HepG2 (cell line): ENCODE data around the gene AADACL4. TPM values are rescaled to one million over a fixed set of nuclear protein-coding genes. Genes with fewer than 3 reads are reported as not detected.

ENCODE experiments used
- ESRRA ChIP-seq: sonication (generic); formaldehyde crosslinking; IDR thresholded peaks from 2 replicates; pipeline ENCODE4 v1.5.1; 2020; ENCODE audit warnings: mild to moderate bottlenecking, low read depth, missing genetic modification reagents
- GATAD2A ChIP-seq: IDR thresholded peaks from 2 replicates; pipeline ENCODE4 v1.6.1; 2016
- HNF4A ChIP-seq: sonication (generic); formaldehyde crosslinking; IDR thresholded peaks from 2 replicates; pipeline ENCODE4 v1.4.0; 2020; ENCODE audit warnings: missing genetic modification reagents
- MAFG ChIP-seq: sonication (generic); formaldehyde crosslinking; IDR thresholded peaks from 2 replicates; pipeline ENCODE4 v1.5.1; 2020; ENCODE audit warnings: mild to moderate bottlenecking, missing genetic modification reagents
- NFAT5 ChIP-seq: sonication (generic); formaldehyde crosslinking; IDR thresholded peaks from 2 replicates; pipeline ENCODE4 v1.4.0; 2020; ENCODE audit warnings: missing genetic modification reagents
- NFKB2 ChIP-seq: sonication (generic); formaldehyde crosslinking; IDR thresholded peaks from 2 replicates; pipeline ENCODE4 v1.4.0; 2020; ENCODE audit warnings: missing genetic modification reagents, borderline replicate concordance
- POLR2AphosphoS5 ChIP-seq: IDR thresholded peaks from 2 replicates; pipeline ENCODE4 v1.6.1; 2012; ENCODE audit warnings: low read depth, low read length
- RAD21 ChIP-seq: fragments of 450-650 bp; formaldehyde crosslinking; IDR thresholded peaks from 2 replicates; pipeline ENCODE4 v1.5.0; 2020; ENCODE audit warnings: mild to moderate bottlenecking
- RBM22 ChIP-seq: fragments of 200-400 bp; formaldehyde crosslinking; optimal IDR thresholded peaks from 2 replicates; pipeline ENCODE3; 2017; ENCODE audit warnings: mild to moderate bottlenecking, low read length, moderate library complexity
- SALL2 ChIP-seq: sonication (generic); formaldehyde crosslinking; IDR thresholded peaks from 2 replicates; pipeline ENCODE4 v1.8.1; 2023; ENCODE audit warnings: mild to moderate bottlenecking, missing genetic modification reagents, inconsistent platforms
- SAP130 ChIP-seq: IDR thresholded peaks from 2 replicates; pipeline ENCODE4 v1.6.1; 2016; ENCODE audit warnings: low read depth
- SETDB1 ChIP-seq: sonication (generic); formaldehyde crosslinking; IDR thresholded peaks from 2 replicates; pipeline ENCODE4 v1.5.1; 2020; ENCODE audit warnings: missing genetic modification reagents, mild to moderate bottlenecking, borderline replicate concordance
- SMC3 ChIP-seq: IDR thresholded peaks from 2 replicates; pipeline ENCODE4 v1.6.1; 2011; ENCODE audit warnings: low read length, improper control_type of control experiment
- SOX6 ChIP-seq, 2 experiments: fragments of 450-650 bp in 1 of 2; sonication (generic) in 1 of 2; formaldehyde crosslinking in 1 of 2; IDR thresholded peaks; 2 replicates each; pipeline versions ENCODE4 v1.4.0 to v1.6.1; 2017 to 2020; ENCODE audit warnings: antibody characterized with exemption in 1 of 2, mild to moderate bottlenecking in 1 of 2, missing genetic modification reagents in 1 of 2
- XRCC5 ChIP-seq: fragments of 200-400 bp; formaldehyde crosslinking; optimal IDR thresholded peaks from 2 replicates; pipeline ENCODE3; 2017; ENCODE audit warnings: mild to moderate bottlenecking, low read length
- ZFP36L1 ChIP-seq: sonication (generic); formaldehyde crosslinking; IDR thresholded peaks from 2 replicates; pipeline ENCODE4 v1.8.0; 2022; ENCODE audit warnings: mild to moderate bottlenecking, missing genetic modification reagents, moderate library complexity
- ZNF550 ChIP-seq: sonication (generic); formaldehyde crosslinking; IDR thresholded peaks from 2 replicates; pipeline ENCODE4 v1.4.0; 2020; ENCODE audit warnings: mild to moderate bottlenecking, missing genetic modification reagents, borderline replicate concordance
- polyA plus RNA-seq, 8 experiments: library from polyadenylated mRNA; depleted of rRNA in 3 of 8; stranded (reverse) in 7 of 8; unstranded in 1 of 8; fragments of >200 nt; fragmentation: Illumina TruSeq in 4 of 8; extraction: Trizol in 4 of 8; gene quantifications; 2 replicates each; pipeline versions ENCODE4 v1.2.1 to v1.2.3, GENCODE V29; 2011 to 2016; ENCODE audit warnings: low read depth in 4 of 8, missing spikeins in 1 of 8, mixed read lengths in 1 of 8; ENCODE audit not compliant: insufficient read depth in 1 of 8
- total RNA-seq, 5 experiments: library from RNA; depleted of rRNA; stranded (reverse); fragments of >200 nt; fragmentation: Illumina TruSeq; extraction: Trizol; gene quantifications; 2 replicates each; pipeline ENCODE4 v1.2.3, GENCODE V29; 2016; ENCODE audit warnings: low read depth in 1 of 5
- TF ChIP-seq, protein P1 (sequence below): sonication (generic); formaldehyde crosslinking; IDR thresholded peaks from 2 replicates; pipeline ENCODE4 v1.4.0; 2020; ENCODE audit warnings: missing genetic modification reagents, low read depth, mild to moderate bottlenecking, borderline replicate concordance
- TF ChIP-seq, protein P2 (sequence below): sonication (generic); formaldehyde crosslinking; IDR thresholded peaks from 2 replicates; pipeline ENCODE4 v1.5.0; 2020; ENCODE audit warnings: mild to moderate bottlenecking, missing genetic modification reagents, moderate library complexity

Gene AADACL4
- total and polyA plus RNA-seq, 2 of the 13 experiments (the other 11 are each of a cell fraction or from before 2014, with no cell fraction given): not detected

- TF ChIP-seq SOX6 (IDR thresholded peaks at IDR 0.05): no peak
- TF ChIP-seq SOX6 (CRISPR knock-in tag; IDR thresholded peaks at IDR 0.05): 0 out of 2 replicates have a peak, but pooled peaks have one; percentile 12
- TF ChIP-seq, protein P1, sequence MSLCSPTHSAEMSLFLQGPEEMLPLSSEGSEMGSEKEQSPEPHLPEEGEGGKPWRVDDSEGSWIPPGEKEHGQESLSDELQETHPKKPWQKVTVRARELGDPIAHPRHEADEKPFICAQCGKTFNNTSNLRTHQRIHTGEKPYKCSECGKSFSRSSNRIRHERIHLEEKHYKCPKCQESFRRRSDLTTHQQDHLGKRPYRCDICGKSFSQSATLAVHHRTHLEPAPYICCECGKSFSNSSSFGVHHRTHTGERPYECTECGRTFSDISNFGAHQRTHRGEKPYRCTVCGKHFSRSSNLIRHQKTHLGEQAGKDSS (CRISPR knock-in tag): 0 out of 2 replicates have a peak, but pooled peaks have one; percentile 39
- TF ChIP-seq ZNF550 (CRISPR knock-in tag): no peak
- peak; percentile 20 for TF ChIP-seq XRCC5
- no peak for TF ChIP-seq SETDB1 (CRISPR knock-in tag)
- 0 out of 2 replicates have a peak, but pooled peaks have one; percentile 10 for TF ChIP-seq GATAD2A
- TF ChIP-seq POLR2AphosphoS5: 0 out of 2 replicates have a peak, but pooled peaks have one; percentile 4
- TF ChIP-seq SALL2 (CRISPR knock-in tag): no peak
- peak; percentile 83 for TF ChIP-seq RAD21 (CRISPR knock-in tag)
- peak; percentile 21 for TF ChIP-seq RBM22
- TF ChIP-seq NFKB2 (CRISPR knock-in tag): 0 out of 2 replicates have a peak, but pooled peaks have one; percentile 14
- TF ChIP-seq, protein P2, sequence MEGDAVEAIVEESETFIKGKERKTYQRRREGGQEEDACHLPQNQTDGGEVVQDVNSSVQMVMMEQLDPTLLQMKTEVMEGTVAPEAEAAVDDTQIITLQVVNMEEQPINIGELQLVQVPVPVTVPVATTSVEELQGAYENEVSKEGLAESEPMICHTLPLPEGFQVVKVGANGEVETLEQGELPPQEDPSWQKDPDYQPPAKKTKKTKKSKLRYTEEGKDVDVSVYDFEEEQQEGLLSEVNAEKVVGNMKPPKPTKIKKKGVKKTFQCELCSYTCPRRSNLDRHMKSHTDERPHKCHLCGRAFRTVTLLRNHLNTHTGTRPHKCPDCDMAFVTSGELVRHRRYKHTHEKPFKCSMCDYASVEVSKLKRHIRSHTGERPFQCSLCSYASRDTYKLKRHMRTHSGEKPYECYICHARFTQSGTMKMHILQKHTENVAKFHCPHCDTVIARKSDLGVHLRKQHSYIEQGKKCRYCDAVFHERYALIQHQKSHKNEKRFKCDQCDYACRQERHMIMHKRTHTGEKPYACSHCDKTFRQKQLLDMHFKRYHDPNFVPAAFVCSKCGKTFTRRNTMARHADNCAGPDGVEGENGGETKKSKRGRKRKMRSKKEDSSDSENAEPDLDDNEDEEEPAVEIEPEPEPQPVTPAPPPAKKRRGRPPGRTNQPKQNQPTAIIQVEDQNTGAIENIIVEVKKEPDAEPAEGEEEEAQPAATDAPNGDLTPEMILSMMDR (CRISPR knock-in tag): peak; percentile 79
- 0 out of 2 replicates have a peak, but pooled peaks have one; percentile 19 for TF ChIP-seq HNF4A (CRISPR knock-in tag)
- no peak for TF ChIP-seq MAFG
- peak; percentile 90 for TF ChIP-seq SMC3
- 0 out of 2 replicates have a peak, but pooled peaks have one; percentile 27 for TF ChIP-seq ESRRA (CRISPR knock-in tag)
- TF ChIP-seq ZFP36L1 (CRISPR knock-in tag): no peak
- peak; percentile 38 for TF ChIP-seq SAP130
- TF ChIP-seq NFAT5 (CRISPR knock-in tag): 0 out of 2 replicates have a peak, but pooled peaks have one; percentile 10
These were observed 42.8 kb upstream of the AADACL4 start (continued) for GRCh38 chr1:12600880-12601633.
